HUES64 (cell line): ENCODE results near the gene CDH4.
"Not testable (repeated sequence)": the region's sequence is repeated elsewhere in the genome, so short reads cannot be mapped to it uniquely, and the experiment has no call there.

Experiments
- H3K27ac ChIP-seq: 2 replicates; pipeline ENCODE4 v1.7.0; 2013; ENCODE audit warnings: low read depth, low read length, inconsistent platforms
- H3K27me3 ChIP-seq: 2 replicates; pipeline ENCODE4 v1.6.1; 2013; ENCODE audit warnings: mild to moderate bottlenecking, low read length; ENCODE audit not compliant: insufficient read depth
- H3K36me3 ChIP-seq: 2 replicates; pipeline ENCODE4 v1.6.1; 2013; ENCODE audit warnings: mild to moderate bottlenecking, low read length; ENCODE audit not compliant: insufficient read depth
- H3K4me1 ChIP-seq: 2 replicates; pipeline ENCODE4 v1.6.1; 2013; ENCODE audit warnings: mild to moderate bottlenecking, low read length, moderate library complexity; ENCODE audit not compliant: insufficient read depth
- H3K4me3 ChIP-seq: 2 replicates; pipeline ENCODE4 v1.5.1; 2013; ENCODE audit warnings: mild to moderate bottlenecking, low read length, moderate library complexity
- H3K9ac ChIP-seq: 2 replicates; pipeline ENCODE4 v1.6.1; 2013; ENCODE audit warnings: mild to moderate bottlenecking, low read depth, low read length
- H3K9me3 ChIP-seq: 2 replicates; pipeline ENCODE4 v1.6.1; 2013; ENCODE audit warnings: low read depth, low read length; ENCODE audit not compliant: insufficient read depth
- WGBS: fragments of 150-250, 120-280 bp; methylation state at CpG from one replicate; pipeline ENCODE4 v1.1.7; 2013; ENCODE audit warnings: missing lambda C conversion rate; 5-methylcytosine and 5-hydroxymethylcytosine counted together

CDH4 gene

DNA sequence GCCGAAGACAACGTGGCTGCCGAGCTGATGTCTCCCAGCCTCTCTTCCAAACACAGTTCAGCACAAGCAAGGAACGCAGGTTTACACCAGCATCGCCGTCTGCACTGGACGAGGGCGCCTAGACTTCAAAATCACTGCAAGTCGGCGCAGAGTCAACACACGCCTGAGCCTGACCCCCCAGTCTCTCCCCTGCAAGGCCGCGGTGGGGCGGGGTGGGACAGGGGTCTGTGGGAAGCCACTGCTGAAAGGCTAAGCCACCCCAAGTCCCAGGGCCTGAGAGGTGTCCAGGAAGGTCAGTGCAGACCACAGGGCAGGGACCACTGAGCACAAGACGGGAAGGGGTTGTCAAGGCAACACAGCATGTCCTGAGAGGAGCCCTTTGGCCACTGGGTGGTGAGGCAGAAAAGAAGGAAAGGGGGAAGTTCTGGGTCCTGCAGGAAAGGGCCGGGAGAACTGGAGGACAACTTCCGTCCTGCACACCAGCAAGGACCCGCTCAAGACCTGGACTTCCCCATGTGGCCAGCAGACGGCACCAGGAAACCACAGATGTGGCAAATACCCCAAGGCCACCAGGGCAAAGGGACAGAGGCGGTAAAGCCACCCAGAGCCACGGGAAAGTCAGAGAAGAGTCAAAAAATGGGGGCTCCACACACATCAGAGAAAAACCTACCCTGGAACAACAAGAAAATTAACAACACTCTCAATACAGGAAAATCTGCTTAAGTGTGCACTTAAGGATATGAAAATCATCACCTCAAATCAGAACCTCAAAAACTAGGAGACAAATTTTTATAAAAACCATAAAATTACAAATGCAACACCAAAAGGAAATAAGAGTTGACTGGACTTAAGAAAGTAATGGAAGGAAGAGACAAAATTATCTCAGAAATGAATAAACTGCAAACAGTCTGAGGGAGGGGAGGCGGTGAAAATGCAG lies 728.9 kb downstream of the CDH4 start:
- no peak overlapping the region for H3K4me3 ChIP-seq
- H3K27me3 ChIP-seq = no peaks in the 10 kb centered on the region
- H3K9me3 ChIP-seq = no peaks in the 10 kb centered on the region
- peaks cover 18% of the 10 kb centered on the region for H3K36me3 ChIP-seq
- H3K4me1 ChIP-seq = no peaks in the 10 kb centered on the region
- no peak overlapping the region for H3K27ac ChIP-seq
- 88% methylated on average over 22 of the region's 22 CpGs for WGBS
- H3K9ac ChIP-seq = no peak overlapping the region

DNA sequence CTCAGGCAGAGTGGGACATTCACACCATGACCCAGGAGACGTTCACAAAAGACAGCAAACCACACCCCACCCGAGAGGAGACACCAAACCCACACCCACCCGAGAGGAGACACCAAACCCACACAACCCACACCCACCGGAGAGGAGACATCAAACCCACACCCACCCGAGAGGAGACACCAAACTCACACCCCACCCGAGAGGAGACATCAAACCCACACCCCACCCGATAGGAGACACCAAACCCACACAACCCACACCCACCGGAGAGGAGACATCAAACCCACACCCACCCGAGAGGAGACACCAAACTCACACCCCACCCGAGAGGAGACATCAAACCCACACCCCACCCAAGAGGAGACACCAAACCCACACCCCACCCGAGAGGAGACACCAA lies 729.6 kb downstream of the CDH4 start:
- H3K27ac ChIP-seq, H3K9ac ChIP-seq, H3K27me3 ChIP-seq, H3K9me3 ChIP-seq, H3K4me1 ChIP-seq, H3K4me3 ChIP-seq: not testable (repeated sequence)
- H3K36me3 ChIP-seq = peaks cover 15% of the 10 kb centered on the region
- WGBS = 81% methylated on average over 11 of the region's 11 CpGs

DNA sequence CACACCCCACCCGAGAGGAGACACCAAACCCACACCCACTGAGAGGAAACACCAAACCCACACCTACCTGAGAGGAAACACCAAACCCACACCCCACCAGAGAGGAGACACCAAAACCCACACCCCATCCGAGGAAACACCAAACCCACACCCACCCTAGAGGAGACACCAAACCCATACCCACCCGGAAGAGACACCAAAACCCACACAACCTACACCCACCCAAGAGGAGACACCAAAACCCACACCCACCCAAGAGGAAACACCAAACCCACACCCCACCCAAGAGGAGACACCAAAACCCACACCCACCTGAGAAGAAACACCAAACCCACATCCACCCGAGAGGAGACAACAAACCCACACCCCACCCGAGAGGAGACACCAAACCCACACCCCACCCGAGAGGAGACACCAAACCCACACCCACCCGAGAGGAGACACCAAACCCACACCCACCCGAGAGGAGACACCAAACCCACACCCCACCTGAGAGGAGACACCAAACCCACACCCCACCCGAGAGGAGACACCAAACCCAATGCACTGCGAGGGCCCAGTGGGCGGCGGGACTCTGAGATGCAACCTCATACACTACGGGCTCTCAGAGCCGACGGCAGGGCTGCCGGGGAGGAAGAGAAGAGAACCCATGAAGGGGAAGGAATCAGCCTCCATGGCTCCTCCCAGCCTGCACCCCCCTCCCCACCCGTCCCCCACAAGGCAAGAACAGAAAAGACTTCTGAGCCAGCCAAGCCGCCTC lies 730.3 kb downstream of the CDH4 start:
- WGBS = 82% methylated on average over 15 of the region's 18 CpGs
- Histone ChIP-seq H3K4me1 (no peaks in the 10 kb centered on the region), H3K4me3 (no peak overlapping the region), H3K9me3 (no peaks in the 10 kb centered on the region), H3K9ac (no peak overlapping the region), H3K36me3 (peaks cover 22% of the 10 kb centered on the region), H3K27ac (no peak overlapping the region), H3K27me3 (no peaks in the 10 kb centered on the region)

- Histone ChIP-seq H3K9me3 (no peaks in the 10 kb centered on the region), H3K27me3 (no peaks in the 10 kb centered on the region), H3K27ac (no peak overlapping the region), H3K9ac (no peak overlapping the region), H3K36me3 (peaks cover 27% of the 10 kb centered on the region), H3K4me3 (no peak overlapping the region), H3K4me1 (no peaks in the 10 kb centered on the region)
- WGBS = 95% methylated on average over 11 of the region's 11 CpGs
Measured at GRCh38 chr20:61982951-61983315, 730.9 kb downstream of the CDH4 start.

GRCh38 chr20:61983965-61984364 lies 731.9 kb downstream of the CDH4 start:
- H3K4me3 ChIP-seq = no peak overlapping the region
- no peaks in the 10 kb centered on the region for H3K9me3 ChIP-seq
- H3K4me1 ChIP-seq = no peaks in the 10 kb centered on the region
- H3K27ac ChIP-seq = no peak overlapping the region
- no peaks in the 10 kb centered on the region for H3K27me3 ChIP-seq
- H3K9ac ChIP-seq = no peak overlapping the region
- WGBS = 90% methylated on average over 17 of the region's 17 CpGs
- peaks cover 33% of the 10 kb centered on the region for H3K36me3 ChIP-seq

- H3K9me3 ChIP-seq, H3K27ac ChIP-seq, H3K9ac ChIP-seq, H3K4me3 ChIP-seq, H3K27me3 ChIP-seq, H3K4me1 ChIP-seq: not testable (repeated sequence)
- peaks cover 33% of the 10 kb centered on the region for H3K36me3 ChIP-seq
- 94% methylated on average over 14 of the region's 14 CpGs for WGBS
Measured at GRCh38 chr20:61984431-61984830, 732.4 kb downstream of the CDH4 start.

DNA sequence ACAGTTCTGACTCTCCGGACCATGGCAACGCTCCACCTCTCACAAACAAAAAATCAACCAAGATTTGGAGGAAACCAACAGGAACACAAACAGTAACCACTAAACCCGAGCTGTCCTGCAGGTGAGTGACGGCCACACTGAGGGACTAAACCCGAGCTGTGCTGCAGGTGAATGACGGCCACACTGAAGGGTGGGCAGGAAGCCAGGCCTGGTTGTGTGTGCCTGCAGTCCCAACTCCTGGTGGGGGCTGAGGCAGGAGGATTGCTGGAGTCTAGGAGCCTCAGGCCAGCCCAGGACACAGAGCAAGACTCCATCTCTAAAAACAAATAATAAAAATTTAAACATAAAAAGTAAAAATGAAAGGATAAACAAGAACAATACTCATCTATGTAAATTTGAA lies 733.0 kb downstream of the CDH4 start:
- WGBS = 94% methylated on average over 6 of the region's 6 CpGs
- H3K27ac ChIP-seq = no peak overlapping the region
- H3K4me3 ChIP-seq = no peak overlapping the region
- H3K9ac ChIP-seq = no peak overlapping the region
- no peaks in the 10 kb centered on the region for H3K4me1 ChIP-seq
- H3K27me3 ChIP-seq = no peaks in the 10 kb centered on the region
- H3K36me3 ChIP-seq = peaks cover 38% of the 10 kb centered on the region
- H3K9me3 ChIP-seq = no peaks in the 10 kb centered on the region

- Histone ChIP-seq H3K27ac (no peak overlapping the region), H3K9me3 (peaks cover 3% of the 10 kb centered on the region; the same call in 1 of the 2 replicates), H3K4me3 (no peak overlapping the region), H3K27me3 (no peaks in the 10 kb centered on the region), H3K9ac (no peak overlapping the region), H3K36me3 (peaks cover 53% of the 10 kb centered on the region), H3K4me1 (no peaks in the 10 kb centered on the region)
- 97% methylated on average over 15 of the region's 16 CpGs for WGBS
Measured at GRCh38 chr20:61986762-61987321, 734.8 kb downstream of the CDH4 start.

GRCh38 chr20:61988665-61989064 lies 736.6 kb downstream of the CDH4 start:
- Histone ChIP-seq H3K9me3 (peaks cover 7% of the 10 kb centered on the region; the same call in 1 of the 2 replicates), H3K36me3 (peaks cover 68% of the 10 kb centered on the region), H3K4me3 (no peak overlapping the region), H3K9ac (no peak overlapping the region), H3K4me1 (no peaks in the 10 kb centered on the region), H3K27me3 (no peaks in the 10 kb centered on the region), H3K27ac (no peak overlapping the region)
- 97% methylated on average over 18 of the region's 18 CpGs for WGBS

GRCh38 chr20:61989741-61990140 lies 737.7 kb downstream of the CDH4 start:
- Histone ChIP-seq H3K4me3 (no peak overlapping the region), H3K4me1 (no peaks in the 10 kb centered on the region), H3K9ac (no peak overlapping the region), H3K9me3 (peaks cover 7% of the 10 kb centered on the region; the same call in 1 of the 2 replicates), H3K36me3 (peaks cover 78% of the 10 kb centered on the region), H3K27ac (no peak overlapping the region), H3K27me3 (no peaks in the 10 kb centered on the region)
- 94% methylated on average over 14 of the region's 14 CpGs for WGBS
